ENCODE results near the gene TMEM175. TPM values are rescaled to one million over a fixed set of nuclear protein-coding genes. Genes with fewer than 3 reads are reported as not detected.

Gene TMEM175
- total RNA-seq, 2 experiments from 2014 or later, result 12.5 to 33.1 TPM

GRCh38 chr4:950136-951020, 18.1 kb downstream of the TMEM175 start:
- Histone ChIP-seq H3K4me2 (ENCODE audit: low read length) (no peak overlapping the region), H3K36me3 (ENCODE audit: insufficient read depth, low read length) (no peaks in the 10 kb centered on the region), H3K9me3 (ENCODE audit: low read length) (no peaks in the 10 kb centered on the region), H3K4me3 (ENCODE audit: low read depth, low read length, poor library complexity, severe bottlenecking) (no peak overlapping the region), H3K79me2 (ENCODE audit: insufficient read depth, low read depth, low read length) (no peaks in the 10 kb centered on the region), H2AFZ (ENCODE audit: low read length) (no peak overlapping the region), H3K27ac (ENCODE audit: low read depth, low read length, poor library complexity, severe bottlenecking) (no peak overlapping the region), H3K4me1 (ENCODE audit: insufficient read depth, low read length, poor library complexity, severe bottlenecking) (no peaks in the 10 kb centered on the region), H3K9me2 (ENCODE audit: insufficient read depth, low read length) (no peaks in the 10 kb centered on the region), H4K20me1 (ENCODE audit: insufficient read depth, low read length) (no peaks in the 10 kb centered on the region)
- ChIA-PET CTCF (ENCODE audit: unreplicated experiment) (no interaction called here), POLR2A (no interaction called here)
- DNase-seq (ENCODE audit: low spot score), result no peak
- intact Hi-C loops (cut with micrococcal nuclease; ENCODE audit: unreplicated experiment), result no loop called here
- no TSS peak for BruUV-seq (replicated peaks)
- TF ChIP-seq, protein P1, sequence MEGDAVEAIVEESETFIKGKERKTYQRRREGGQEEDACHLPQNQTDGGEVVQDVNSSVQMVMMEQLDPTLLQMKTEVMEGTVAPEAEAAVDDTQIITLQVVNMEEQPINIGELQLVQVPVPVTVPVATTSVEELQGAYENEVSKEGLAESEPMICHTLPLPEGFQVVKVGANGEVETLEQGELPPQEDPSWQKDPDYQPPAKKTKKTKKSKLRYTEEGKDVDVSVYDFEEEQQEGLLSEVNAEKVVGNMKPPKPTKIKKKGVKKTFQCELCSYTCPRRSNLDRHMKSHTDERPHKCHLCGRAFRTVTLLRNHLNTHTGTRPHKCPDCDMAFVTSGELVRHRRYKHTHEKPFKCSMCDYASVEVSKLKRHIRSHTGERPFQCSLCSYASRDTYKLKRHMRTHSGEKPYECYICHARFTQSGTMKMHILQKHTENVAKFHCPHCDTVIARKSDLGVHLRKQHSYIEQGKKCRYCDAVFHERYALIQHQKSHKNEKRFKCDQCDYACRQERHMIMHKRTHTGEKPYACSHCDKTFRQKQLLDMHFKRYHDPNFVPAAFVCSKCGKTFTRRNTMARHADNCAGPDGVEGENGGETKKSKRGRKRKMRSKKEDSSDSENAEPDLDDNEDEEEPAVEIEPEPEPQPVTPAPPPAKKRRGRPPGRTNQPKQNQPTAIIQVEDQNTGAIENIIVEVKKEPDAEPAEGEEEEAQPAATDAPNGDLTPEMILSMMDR (conservative IDR thresholded peaks at IDR 0.05; ENCODE audit: low read length), result no peak
- TF ChIP-seq EZH2phosphoT487 (IDR thresholded peaks at IDR 0.05; ENCODE audit: borderline replicate concordance, low read depth, low read length), result no peak

GRCh38 chr4:951186-951585, 18.9 kb downstream of the TMEM175 start:
- H3K4me2 ChIP-seq (ENCODE audit: low read length), result no peak overlapping the region
- ChIA-PET CTCF (ENCODE audit: unreplicated experiment) (no interaction called here), POLR2A (no interaction called here)
- no peaks in the 10 kb centered on the region for H3K4me1 ChIP-seq (ENCODE audit: insufficient read depth, low read length, poor library complexity, severe bottlenecking)
- intact Hi-C loops (cut with micrococcal nuclease; ENCODE audit: unreplicated experiment), result no loop called here
- TF ChIP-seq, protein P1 (conservative IDR thresholded peaks at IDR 0.05; ENCODE audit: low read length), result no peak
- TF ChIP-seq EZH2phosphoT487 (IDR thresholded peaks at IDR 0.05; ENCODE audit: borderline replicate concordance, low read depth, low read length), result no peak
- H3K79me2 ChIP-seq (ENCODE audit: insufficient read depth, low read depth, low read length), result no peaks in the 10 kb centered on the region
- H4K20me1 ChIP-seq (ENCODE audit: insufficient read depth, low read length), result no peaks in the 10 kb centered on the region
- no peak for DNase-seq (ENCODE audit: low spot score)
- H3K9me2 ChIP-seq (ENCODE audit: insufficient read depth, low read length), result no peaks in the 10 kb centered on the region
- no peaks in the 10 kb centered on the region for H3K9me3 ChIP-seq (ENCODE audit: low read length)
- H2AFZ ChIP-seq (ENCODE audit: low read length), result no peak overlapping the region
- no peaks in the 10 kb centered on the region for H3K36me3 ChIP-seq (ENCODE audit: insufficient read depth, low read length)
- BruUV-seq (replicated peaks), result no TSS peak
- no peak overlapping the region for H3K4me3 ChIP-seq (ENCODE audit: low read depth, low read length, poor library complexity, severe bottlenecking)
- no peak overlapping the region for H3K27ac ChIP-seq (ENCODE audit: low read depth, low read length, poor library complexity, severe bottlenecking)

All from OCI-LY7 (cell line).